Activated CD4-positive, alpha-beta T cell treated with anti-CD3 and anti-CD28 coated beads, Interleukin-2, Interleukin-4, amounts not matched to agents 100 ng/mL and 50 ng/mL, durations not matched to agents 16 hours and 8 hours (primary cell): ENCODE measurements around the gene PHF21B.
A peak's percentile ranks its signal among the peaks of the same experiment; 100 is the strongest.
"Not testable (repeated sequence)": the region's sequence is repeated elsewhere in the genome, so short reads cannot be mapped to it uniquely, and the experiment has no call there.

Experiments
- DNase-seq: peaks from one replicate; pipeline ENCODE4 v3.0.0-alpha.2; 2020; ENCODE audit warnings: low spot score

PHF21B gene

GRCh38 chr22:45009606-45010531 is at the start of gene PHF21B:
PHF21B (minus strand) TSS chr22:45010005; CDS start chr22:45009549, 456 bp downstream.
- peak; percentile 12 for DNase-seq

DNA sequence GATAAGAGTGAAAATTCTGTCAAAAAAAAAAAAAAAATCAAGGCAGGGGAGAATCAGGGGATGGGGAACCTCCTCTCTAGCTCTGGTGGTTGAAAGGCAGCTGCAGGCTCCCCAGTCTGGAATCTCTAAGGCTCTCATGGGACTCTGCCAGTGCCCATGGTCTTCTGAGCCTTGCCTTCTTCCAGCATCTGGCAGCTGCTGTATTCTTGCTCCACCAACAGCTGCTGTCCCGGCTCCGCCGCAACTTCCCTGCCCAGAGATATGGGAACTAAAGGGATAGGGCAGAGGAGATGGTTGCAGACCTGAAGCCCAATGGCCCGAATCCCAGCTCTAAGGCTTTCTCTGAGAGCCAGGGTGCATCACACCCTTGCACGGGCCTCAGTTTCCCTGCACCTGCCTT is 49.5 kb upstream of the PHF21B start:
- DNase-seq, result no peak

- DNase-seq, result no peak
Measured at GRCh38 chr22:45058622-45058912, 48.8 kb upstream of the PHF21B start.

DNA sequence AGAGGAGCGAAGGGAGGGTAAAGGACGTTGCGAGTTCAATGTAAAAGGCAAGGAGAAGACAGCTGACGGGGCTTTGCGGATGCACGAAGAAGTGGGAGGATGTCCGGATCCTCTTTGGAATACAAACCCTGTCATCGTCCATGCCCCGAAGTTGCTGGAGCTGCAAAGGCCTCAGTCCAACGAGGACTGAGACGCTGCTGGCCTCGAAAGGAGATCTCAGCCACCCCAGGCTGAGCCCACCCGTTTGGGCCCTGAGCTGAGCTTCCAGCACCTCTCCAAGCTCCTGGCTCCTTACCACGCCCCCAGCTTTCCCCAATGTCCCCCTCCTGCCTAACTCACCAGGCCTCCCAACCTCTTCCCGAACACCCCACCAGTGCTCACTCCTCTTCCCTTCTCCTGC is 46.1 kb upstream of the PHF21B start:
- DNase-seq, result no peak

GRCh38 chr22:45053571-45053970 is 43.8 kb upstream of the PHF21B start:
- DNase-seq, result no peak

- no peak for DNase-seq
Measured at GRCh38 chr22:45053094-45053493, 43.3 kb upstream of the PHF21B start.

GRCh38 chr22:45052665-45053064 is 42.9 kb upstream of the PHF21B start:
- DNase-seq, result not testable (repeated sequence)

GRCh38 chr22:45051946-45052345 is 42.1 kb upstream of the PHF21B start:
- DNase-seq, result no peak

GRCh38 chr22:45051419-45051818 is 41.6 kb upstream of the PHF21B start:
- no peak for DNase-seq

DNA sequence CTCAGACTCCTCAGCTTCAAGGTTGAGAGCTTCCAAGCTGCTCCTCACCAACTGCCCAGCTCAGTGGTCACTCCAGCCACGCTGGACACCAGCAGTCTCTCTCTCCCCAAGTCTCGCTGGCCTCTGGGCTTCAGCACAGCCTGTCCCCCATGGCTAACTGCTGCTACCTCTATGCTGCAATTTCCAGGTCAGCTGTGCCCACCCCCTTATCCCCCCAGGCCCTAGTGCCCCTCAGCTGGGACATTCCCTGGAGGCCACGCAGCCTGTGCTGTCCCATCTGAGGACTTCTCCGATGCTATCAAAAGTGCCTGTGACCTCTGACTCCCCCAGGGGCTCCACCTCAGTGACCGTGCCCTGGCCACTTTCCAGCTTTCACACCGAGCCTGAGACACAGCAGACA is 37.5 kb upstream of the PHF21B start:
- no peak for DNase-seq

- DNase-seq, result no peak
Measured at GRCh38 chr22:45045208-45045607, 35.4 kb upstream of the PHF21B start.

- DNase-seq, result no peak
Measured at GRCh38 chr22:45042263-45042662, 32.5 kb upstream of the PHF21B start.

- DNase-seq, result no peak
Measured at GRCh38 chr22:45039133-45039532, 29.3 kb upstream of the PHF21B start.

- DNase-seq, result no peak
Measured at GRCh38 chr22:45036154-45036553, 26.3 kb upstream of the PHF21B start.

DNA sequence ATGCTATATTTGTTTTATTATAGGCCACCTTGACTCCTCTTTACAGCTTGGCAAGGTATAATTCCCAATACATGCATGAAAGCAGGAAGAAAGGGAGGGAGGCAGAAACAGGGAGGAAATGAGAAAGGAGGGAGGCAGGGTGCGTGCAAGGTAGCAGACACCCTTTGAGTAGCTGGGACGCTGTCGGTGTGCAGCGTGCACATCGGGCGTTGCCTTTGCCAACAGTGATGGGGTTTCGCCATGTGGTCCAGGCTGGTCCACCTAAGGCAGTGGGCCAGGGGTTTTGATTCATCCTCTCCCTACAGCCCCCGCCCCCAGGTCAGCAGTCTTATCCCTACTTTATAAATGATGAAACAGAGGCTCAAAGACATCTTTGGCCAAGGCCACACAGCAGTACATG is 25.0 kb upstream of the PHF21B start:
- no peak for DNase-seq

DNA sequence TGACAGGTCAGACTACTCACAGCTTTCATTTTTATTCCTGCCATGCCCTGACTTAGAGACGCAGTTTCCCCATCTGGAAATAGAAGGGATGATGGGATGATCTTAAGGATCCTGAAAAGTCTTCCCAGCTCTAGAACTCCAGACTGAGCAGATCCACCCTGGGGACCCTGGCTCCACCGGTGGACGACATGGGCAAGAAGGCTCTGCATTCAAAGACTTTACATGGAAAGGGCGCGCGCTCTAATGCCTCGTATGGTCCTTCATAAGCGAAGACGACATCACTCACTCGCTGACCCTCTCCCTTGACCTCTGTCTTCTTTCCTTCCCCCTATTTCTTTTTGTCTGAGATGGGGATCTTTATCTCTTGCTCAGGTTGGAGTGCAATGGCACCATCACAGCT is 24.4 kb upstream of the PHF21B start:
- DNase-seq, result no peak

- DNase-seq, result no peak
Measured at GRCh38 chr22:45033136-45033535, 23.3 kb upstream of the PHF21B start.

DNA sequence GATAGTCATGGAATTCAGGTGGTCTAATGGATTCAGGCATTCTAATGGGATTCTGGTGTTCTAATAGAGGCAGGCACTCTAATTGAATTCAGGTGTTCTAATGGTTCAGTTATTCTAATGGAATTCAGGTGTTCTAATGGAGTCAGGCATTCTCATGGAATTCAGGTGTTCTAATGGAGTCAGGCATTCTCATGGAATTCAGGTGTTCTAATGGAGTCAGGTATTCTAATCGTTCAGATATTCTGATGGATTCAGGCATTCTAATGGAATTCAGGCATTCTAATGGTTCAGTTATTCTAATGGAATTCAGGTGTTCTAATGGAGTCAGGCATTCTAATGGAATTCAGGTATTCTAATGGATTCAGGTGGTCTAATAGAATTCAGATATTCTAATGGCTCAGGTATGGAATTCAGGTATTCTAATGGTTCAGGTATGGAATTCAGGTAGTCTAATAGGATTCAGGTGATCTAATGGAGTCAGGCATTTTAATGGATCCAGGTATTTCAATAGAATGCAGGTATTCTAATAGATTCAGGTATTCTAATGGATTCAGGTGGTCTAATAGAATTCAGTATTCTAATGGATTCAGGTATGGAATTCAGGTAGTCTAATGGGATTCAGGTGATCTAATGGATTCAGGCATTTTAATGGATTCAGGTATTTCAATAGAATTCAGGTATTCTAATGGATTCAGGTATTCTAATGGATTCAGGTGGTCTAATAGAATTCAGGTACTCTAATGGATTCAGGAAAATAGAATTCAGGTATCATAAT is 22.0 kb upstream of the PHF21B start:
- no peak for DNase-seq

DNA sequence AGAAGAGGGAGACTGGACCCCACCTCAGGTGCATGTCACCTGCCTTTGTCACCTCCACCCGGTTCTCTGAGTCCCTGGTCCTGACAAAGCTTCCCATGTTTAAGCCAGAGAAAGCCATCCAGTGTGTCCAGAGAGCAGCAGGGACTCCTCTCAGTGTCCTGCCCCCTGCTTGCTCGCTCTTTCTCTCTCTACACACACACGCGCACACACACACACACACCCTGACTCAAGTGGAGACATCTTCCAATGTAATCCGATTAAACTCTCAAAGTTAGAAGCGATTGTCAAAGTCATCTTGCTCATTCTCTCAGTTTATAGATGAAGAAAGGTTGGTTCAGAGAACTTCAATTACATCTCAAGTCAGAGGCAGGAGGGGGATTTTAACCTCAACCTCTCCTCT is 19.7 kb upstream of the PHF21B start:
- no peak for DNase-seq

- no peak for DNase-seq
Measured at GRCh38 chr22:45026511-45026910, 16.7 kb upstream of the PHF21B start.

DNA sequence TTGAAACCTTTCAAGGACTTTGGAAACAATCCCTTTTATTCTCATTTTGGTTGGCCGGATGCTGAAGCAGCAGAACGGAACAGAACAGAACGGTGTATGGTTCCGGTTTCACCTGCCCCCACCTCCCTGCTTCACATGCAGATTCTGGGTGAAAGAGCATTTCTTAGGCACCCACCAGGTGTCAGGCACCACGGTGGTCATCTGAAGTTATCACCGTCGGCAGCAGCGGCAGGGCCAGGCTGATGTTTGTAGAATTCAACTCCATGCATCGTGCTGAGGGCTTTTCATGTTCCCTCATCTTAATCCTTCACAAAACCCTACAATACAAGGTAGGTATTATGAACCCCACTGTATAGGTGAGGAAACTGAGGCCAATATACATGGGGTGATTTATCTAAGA is 13.6 kb upstream of the PHF21B start:
- no peak for DNase-seq

DNA sequence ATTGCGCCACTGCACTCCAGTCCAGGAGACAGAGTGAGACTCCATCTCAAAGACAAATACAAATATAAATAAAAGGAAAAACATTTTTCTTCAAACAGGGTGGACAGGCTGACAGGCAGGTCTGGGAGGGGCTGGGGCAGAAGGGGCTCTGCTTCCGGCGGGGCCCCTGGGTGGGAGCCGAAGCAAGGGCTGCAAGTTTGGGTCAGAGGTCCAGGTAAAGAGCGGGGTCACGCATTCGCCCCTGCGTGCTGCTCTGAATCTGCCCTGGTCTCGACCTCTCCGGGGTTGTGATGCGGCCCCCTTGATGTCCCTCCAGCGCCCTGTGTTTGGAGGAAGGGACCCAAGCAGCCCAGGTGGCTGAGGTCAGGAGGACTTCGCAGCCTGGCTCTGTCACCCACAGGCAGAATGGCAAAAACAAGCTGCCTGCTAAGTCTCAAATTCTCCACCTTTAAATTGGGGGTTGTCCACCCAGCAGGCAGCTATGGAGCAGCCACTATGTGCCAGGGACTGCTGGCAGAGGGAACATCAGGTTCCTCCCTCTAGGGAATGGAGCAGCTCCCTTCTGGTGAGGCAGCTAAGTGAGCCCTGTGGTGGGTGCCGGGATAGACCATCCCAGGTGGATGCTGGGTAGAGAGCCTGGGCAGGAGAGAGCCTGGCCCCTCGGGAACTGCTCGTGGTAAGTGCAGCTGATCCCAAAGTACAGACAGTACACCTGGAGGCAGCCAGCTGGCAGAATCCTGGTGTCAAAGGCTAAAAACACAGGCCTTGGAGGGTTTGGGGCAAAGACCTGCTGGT is 10.3 kb upstream of the PHF21B start:
- DNase-seq, result no peak

- DNase-seq, result no peak
Measured at GRCh38 chr22:45014654-45015053, 4.8 kb upstream of the PHF21B start.
